Duodenal mucosa (tissue), 2 donors: ENCODE data around the gene AGTPBP1.

Experiments used
- H3K27ac ChIP-seq: one replicate; pipeline ENCODE4 v1.7.0; 2013; ENCODE audit warnings: low read depth, low read length
- H3K27me3 ChIP-seq, 2 donors: one replicate each; pipeline ENCODE4 v1.7.0; 2013; ENCODE audit warnings: low read length in 2 of 2, control low read depth in 1 of 2; ENCODE audit not compliant: insufficient read depth in 2 of 2, control insufficient read depth in 1 of 2
- H3K36me3 ChIP-seq, 2 donors: one replicate each; pipeline ENCODE4 v1.7.0; 2013; ENCODE audit warnings: low read length in 2 of 2, control low read depth in 1 of 2; ENCODE audit not compliant: insufficient read depth in 2 of 2, control insufficient read depth in 1 of 2
- H3K4me1 ChIP-seq, 2 donors: one replicate each; pipeline ENCODE4 v1.7.0; 2013; ENCODE audit warnings: low read length in 2 of 2, control low read depth in 1 of 2; ENCODE audit not compliant: insufficient read depth in 2 of 2, control insufficient read depth in 1 of 2
- H3K4me3 ChIP-seq, 2 donors: one replicate each; pipeline ENCODE4 v1.7.0; 2013; ENCODE audit warnings: low read length in 2 of 2, low read depth in 1 of 2
- H3K9ac ChIP-seq, 2 donors: one replicate each; pipeline ENCODE4 v1.7.0; 2013; ENCODE audit warnings: low read length in 2 of 2, low read depth in 1 of 2
- H3K9me3 ChIP-seq, 2 donors: one replicate each; pipeline ENCODE4 v1.7.0; 2013; ENCODE audit warnings: low read length in 2 of 2, control low read depth in 1 of 2; ENCODE audit not compliant: control insufficient read depth in 1 of 2

Gene AGTPBP1

GRCh38 chr9:85515021-85515420 is 226.7 kb downstream of the AGTPBP1 start:
- H3K4me3 ChIP-seq, result no peak overlapping the region
- no peaks in the 10 kb centered on the region for H3K4me1 ChIP-seq
- no peaks in the 10 kb centered on the region for H3K9me3 ChIP-seq
- H3K27ac ChIP-seq, result no peak overlapping the region
- H3K27me3 ChIP-seq, result no peaks in the 10 kb centered on the region
- H3K36me3 ChIP-seq, result no peaks in the 10 kb centered on the region
- no peak overlapping the region for H3K9ac ChIP-seq

GRCh38 chr9:85514256-85514655 is 227.5 kb downstream of the AGTPBP1 start:
- Histone ChIP-seq H3K27me3 (no peaks in the 10 kb centered on the region), H3K36me3 (no peaks in the 10 kb centered on the region), H3K4me3 (no peak overlapping the region), H3K9me3 (no peaks in the 10 kb centered on the region), H3K9ac (no peak overlapping the region), H3K27ac (no peak overlapping the region), H3K4me1 (no peaks in the 10 kb centered on the region)

GRCh38 chr9:85511746-85512145 is 230.0 kb downstream of the AGTPBP1 start:
- Histone ChIP-seq H3K27ac (no peak overlapping the region), H3K9ac (no peak overlapping the region)

GRCh38 chr9:85510830-85511504 is 230.8 kb downstream of the AGTPBP1 start:
- no peaks in the 10 kb centered on the region for H3K9me3 ChIP-seq
- no peak overlapping the region for H3K4me3 ChIP-seq
- H3K27ac ChIP-seq, result no peak overlapping the region
- no peak overlapping the region for H3K9ac ChIP-seq
- H3K27me3 ChIP-seq, result no peaks in the 10 kb centered on the region
- H3K36me3 ChIP-seq, result no peaks in the 10 kb centered on the region
- H3K4me1 ChIP-seq, result no peaks in the 10 kb centered on the region

More at GRCh38 chr9:85511746-85512145, 230.0 kb downstream of the AGTPBP1 start:
- Histone ChIP-seq H3K36me3 (no peaks in the 10 kb centered on the region), H3K9me3 (no peaks in the 10 kb centered on the region), H3K4me3 (no peak overlapping the region), H3K27me3 (no peaks in the 10 kb centered on the region), H3K4me1 (no peaks in the 10 kb centered on the region)

GRCh38 chr9:85508616-85509015 is 233.1 kb downstream of the AGTPBP1 start:
- Histone ChIP-seq H3K9me3 (no peaks in the 10 kb centered on the region), H3K9ac (no peak overlapping the region), H3K27me3 (no peaks in the 10 kb centered on the region), H3K4me3 (no peak overlapping the region), H3K4me1 (no peaks in the 10 kb centered on the region), H3K36me3 (no peaks in the 10 kb centered on the region), H3K27ac (no peak overlapping the region)

GRCh38 chr9:85505612-85506011 is 236.1 kb downstream of the AGTPBP1 start:
- H3K27ac ChIP-seq, result no peak overlapping the region
- no peaks in the 10 kb centered on the region for H3K4me1 ChIP-seq
- H3K9me3 ChIP-seq, result no peaks in the 10 kb centered on the region
- H3K36me3 ChIP-seq, result no peaks in the 10 kb centered on the region
- no peak overlapping the region for H3K4me3 ChIP-seq
- H3K9ac ChIP-seq, result no peak overlapping the region
- no peaks in the 10 kb centered on the region for H3K27me3 ChIP-seq

- Histone ChIP-seq H3K36me3 (no peaks in the 10 kb centered on the region), H3K9ac (no peak overlapping the region), H3K4me3 (no peak overlapping the region), H3K27ac (no peak overlapping the region), H3K4me1 (no peaks in the 10 kb centered on the region), H3K9me3 (no peaks in the 10 kb centered on the region), H3K27me3 (no peaks in the 10 kb centered on the region)
Observed at GRCh38 chr9:85502815-85503655, 238.7 kb downstream of the AGTPBP1 start.

GRCh38 chr9:85501882-85502281 is 239.9 kb downstream of the AGTPBP1 start:
- no peaks in the 10 kb centered on the region for H3K9me3 ChIP-seq
- H3K36me3 ChIP-seq, result no peaks in the 10 kb centered on the region
- no peaks in the 10 kb centered on the region for H3K27me3 ChIP-seq
- no peaks in the 10 kb centered on the region for H3K4me1 ChIP-seq
- no peak overlapping the region for H3K9ac ChIP-seq
- H3K4me3 ChIP-seq, result no peak overlapping the region
- H3K27ac ChIP-seq, result no peak overlapping the region

- no peak overlapping the region for H3K9ac ChIP-seq
- no peak overlapping the region for H3K4me3 ChIP-seq
- no peaks in the 10 kb centered on the region for H3K4me1 ChIP-seq
- H3K9me3 ChIP-seq, result no peaks in the 10 kb centered on the region
- no peak overlapping the region for H3K27ac ChIP-seq
- H3K27me3 ChIP-seq, result no peaks in the 10 kb centered on the region
- H3K36me3 ChIP-seq, result no peaks in the 10 kb centered on the region
Observed at GRCh38 chr9:85501456-85501855, 240.3 kb downstream of the AGTPBP1 start.
